Kasumi-1 (cell line): ENCODE measurements around the gene SRF.

Source experiments
- DNase-seq, 2 experiments: peaks; one replicate each; lab custom pipeline; 2025; lab: John Stamatoyannopoulos, UW

The SRF gene

DNA sequence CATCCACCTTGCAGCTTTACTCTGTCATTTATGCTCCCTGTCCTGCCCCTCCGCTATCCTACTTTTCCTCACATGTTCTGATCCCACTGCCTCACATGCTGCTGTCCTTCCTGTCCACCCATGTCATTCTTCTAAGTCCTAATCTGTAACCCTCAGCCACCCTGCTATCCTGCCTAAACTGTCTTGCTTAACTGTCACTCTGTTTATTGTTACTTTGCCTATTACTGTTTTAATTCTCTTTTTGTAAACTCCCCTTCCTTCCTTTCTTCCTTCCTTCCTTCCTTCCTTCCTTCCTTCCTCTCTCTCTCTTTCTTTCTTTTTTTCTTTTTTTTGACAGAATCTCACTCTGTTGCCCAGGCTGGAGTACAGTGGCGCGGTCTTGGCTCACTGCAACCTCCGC lies 12.4 kb downstream of the SRF start:
- DNase-seq = no peak

DNA sequence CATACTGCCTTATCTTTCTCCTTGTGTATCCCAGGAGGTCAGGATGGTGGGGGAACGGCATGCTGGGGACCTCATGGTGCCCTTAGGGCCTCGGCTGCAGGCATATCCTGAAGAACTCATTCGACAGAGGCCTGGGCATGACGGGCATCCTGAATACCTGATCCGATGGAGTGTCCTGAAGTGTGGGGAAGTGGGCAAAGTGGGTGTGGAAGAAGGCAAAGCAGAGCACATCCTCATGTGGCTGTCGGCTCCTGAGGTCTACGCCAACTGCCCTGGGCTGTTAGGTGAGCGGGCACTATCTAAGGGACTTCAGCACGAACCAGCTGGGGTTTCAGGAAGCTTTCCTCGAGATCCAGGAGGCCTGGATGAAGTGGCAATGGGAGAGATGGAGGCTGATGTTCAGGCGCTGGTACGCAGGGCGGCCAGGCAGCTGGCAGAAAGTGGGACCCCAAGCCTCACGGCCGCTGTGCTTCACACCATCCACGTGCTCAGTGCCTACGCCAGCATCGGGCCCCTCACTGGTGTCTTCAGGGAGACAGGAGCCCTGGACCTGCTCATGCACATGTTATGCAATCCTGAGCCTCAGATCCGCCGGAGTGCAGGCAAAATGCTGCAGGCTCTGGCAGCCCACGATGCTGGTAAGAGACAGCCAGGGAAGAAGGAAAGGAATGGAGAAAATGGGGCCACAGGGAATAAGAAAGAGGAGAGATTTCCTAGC lies 13.4 kb downstream of the SRF start:
- DNase-seq = no peak

DNA sequence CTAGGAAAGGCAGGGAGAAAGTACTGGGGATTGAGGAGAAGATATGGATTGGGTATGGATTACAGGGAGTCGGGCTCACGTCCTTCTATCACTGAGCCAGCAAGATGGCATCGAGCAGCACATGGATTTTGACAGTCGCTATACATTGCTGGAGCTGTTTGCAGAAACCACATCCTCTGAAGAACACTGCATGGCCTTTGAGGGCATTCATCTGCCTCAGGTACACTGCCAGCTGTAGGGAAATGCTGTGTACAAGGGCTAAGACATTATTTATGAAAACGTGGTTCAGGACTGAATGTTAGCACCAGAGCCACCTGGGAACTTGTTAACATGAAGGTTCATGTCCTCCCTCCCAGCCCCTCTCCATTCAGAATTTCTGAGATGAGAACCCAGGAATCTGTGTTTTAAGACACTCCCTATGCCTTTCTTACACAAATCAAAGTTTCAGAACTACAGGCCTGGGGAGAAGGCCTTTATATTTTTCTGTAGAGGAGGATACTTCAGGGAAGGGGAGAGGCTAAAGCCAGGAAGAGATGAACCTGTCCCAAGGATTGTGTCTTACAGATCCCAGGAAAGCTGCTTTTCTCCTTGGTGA lies 14.4 kb downstream of the SRF start:
- no peak for DNase-seq

DNA sequence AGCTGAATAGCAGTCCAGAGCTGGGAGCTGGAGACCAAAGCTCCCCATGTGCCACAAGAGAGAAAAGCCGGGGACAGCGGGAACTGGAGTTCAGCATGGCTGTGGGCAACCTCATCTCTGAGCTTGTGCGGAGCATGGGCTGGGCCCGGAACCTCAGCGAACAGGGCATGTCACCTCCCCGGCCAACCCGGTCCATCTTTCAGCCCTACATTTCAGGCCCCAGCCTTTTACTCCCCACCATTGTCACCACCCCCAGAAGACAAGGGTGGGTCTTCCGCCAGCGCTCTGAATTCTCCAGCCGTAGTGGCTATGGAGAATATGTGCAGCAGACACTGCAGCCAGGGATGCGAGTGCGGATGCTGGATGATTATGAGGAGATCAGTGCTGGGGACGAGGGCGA lies 14.9 kb downstream of the SRF start:
- no peak for DNase-seq

DNA sequence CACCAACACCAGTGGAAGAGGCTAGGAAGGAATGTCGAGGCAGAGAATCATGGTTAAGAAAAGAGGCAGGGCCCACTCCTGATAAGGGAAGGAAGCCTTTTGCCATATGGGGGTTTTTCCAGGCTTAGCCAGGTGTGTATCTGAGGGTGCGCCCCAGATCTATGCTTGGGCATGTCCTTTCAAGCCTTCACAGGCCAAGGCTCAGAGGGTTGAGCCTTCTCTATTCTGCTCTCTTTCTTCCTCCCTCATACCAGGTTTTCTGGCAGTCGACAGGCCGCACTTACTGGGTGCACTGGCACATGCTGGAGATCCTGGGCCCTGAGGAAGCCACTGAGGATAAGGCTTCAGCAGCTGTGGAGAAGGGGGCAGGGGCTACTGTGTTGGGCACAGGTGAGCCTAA lies 15.6 kb downstream of the SRF start:
- no peak for DNase-seq

DNA sequence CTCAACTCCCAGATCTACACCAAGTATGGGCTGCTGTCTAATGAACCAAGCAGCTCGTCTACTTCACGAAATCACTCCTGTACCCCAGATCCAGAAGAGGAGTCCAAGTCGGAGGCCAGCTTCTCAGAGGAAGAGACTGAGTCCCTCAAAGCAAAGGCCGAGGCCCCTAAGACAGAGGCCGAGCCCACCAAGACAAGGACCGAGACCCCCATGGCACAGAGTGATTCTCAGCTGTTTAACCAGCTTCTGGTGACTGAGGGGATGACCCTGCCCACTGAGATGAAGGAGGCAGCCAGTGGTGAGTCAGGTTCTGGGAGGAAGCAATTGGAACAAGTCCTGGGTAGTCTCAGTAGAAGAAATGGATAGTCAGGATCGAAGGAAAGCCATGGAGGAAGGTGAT lies 16.8 kb downstream of the SRF start:
- DNase-seq = no peak

DNA sequence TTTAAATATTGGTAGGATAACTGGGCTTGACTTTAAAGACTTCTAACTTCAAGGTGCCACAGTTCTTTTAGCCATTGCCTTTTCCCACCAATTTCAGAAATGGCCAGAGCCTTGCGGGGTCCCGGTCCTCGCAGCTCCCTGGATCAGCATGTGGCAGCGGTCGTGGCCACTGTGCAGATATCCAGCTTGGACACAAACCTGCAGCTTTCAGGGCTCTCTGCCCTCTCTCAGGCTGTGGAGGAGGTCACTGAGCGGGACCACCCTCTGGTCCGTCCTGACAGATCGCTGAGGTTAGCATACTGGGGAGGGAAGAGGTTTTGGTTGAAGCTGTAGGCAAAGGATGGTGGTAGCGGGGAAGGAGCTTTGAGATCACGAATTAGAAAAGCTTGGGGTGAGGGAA lies 17.4 kb downstream of the SRF start:
- no peak for DNase-seq

DNA sequence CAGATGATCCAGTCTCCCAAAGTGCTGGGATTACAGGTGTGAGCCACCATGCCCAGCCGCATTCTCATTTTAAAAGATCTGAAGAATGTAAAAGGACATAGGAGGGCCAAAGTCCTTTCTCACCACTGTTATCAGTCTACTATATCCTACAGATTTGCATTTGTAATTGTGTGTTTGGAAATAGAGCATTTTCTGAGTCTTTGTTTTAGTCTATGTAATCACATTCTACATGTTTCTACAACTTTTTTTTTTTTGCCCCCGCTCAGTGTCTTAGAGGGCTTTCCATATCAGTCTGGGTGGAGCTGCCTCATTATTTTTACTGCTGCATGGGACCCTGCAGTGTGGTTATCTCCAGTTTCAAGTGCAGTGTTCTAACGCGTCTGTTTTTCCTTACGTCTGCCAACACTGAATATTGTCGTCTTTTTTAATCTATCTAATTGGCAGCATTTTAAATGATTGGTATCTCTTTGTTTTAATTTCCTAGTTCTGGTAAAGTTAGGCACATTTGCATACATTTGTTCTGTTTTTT lies 18.8 kb downstream of the SRF start:
- DNase-seq = no peak

DNA sequence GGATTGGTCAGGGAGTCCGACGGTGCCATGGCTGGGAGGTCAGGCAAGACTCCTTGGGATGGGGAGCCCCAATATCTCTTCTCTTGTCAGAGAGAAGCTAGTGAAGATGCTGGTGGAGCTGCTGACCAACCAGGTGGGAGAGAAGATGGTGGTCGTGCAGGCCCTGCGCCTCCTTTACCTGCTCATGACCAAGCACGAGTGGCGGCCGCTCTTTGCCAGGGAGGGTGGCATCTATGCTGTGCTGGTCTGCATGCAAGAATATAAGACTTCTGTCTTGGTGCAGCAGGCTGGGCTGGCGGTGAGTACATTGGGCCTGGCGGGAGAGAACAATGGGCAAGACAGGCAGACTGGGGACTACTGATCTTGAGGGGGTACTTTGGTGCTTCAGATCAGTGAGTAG lies 21.8 kb downstream of the SRF start:
- no peak for DNase-seq

DNA sequence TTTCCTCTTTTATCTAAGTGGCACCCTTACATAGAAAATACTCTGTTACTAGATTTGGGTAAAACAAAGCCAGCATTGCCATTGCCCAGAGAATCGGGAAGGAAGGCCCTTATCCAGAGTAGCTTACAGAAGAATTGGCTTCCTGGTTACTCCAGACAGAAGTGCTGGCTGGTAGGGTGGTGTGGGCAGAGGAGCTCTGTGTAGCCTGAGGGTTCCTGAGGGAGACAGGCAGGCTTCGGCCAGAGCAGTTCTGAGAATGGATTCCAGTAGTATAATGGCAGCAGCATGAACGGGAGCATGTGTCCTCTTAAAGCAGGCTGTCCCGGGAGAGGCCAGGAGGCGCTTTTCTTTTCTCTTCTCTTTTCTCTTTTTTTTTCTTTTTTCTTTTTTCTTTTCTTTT lies 22.9 kb downstream of the SRF start:
- DNase-seq = no peak

DNA sequence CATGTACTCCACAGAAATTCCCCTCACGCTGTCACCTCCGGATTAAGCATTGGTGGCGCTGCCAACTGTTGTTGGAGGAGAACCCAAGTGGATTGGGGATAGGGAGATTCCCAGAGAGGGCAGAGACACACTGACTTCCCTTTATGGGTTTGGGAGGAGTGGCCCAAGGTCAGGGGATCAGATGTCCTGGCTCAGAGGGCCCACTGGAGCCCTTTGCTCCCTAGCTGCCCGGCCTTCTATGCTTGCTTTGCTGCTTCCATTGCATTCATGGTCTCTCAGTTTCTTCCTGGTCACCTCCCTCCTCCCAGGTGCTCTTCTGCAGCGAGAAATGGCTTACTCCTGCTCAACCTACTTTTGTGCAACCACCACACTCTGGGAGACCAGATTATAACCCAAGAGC lies 25.3 kb downstream of the SRF start:
- DNase-seq = no peak

DNA sequence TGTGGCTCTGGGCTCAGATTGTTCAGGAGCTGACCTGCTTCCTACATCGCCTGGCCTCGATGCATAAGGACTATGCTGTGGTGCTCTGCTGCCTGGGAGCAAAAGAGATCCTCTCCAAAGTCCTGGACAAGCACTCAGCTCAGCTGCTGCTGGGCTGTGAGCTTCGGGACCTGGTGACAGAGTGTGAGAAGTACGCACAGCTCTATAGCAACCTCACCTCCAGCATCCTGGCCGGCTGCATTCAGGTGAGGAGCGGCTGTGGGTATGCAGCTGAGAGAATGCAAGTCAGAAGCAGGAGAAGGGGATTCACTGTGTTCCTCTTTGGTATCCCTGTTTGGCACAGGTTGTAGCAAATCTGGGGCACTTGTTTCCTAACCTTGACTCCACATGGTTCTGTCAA lies 28.8 kb downstream of the SRF start:
- DNase-seq = no peak

DNA sequence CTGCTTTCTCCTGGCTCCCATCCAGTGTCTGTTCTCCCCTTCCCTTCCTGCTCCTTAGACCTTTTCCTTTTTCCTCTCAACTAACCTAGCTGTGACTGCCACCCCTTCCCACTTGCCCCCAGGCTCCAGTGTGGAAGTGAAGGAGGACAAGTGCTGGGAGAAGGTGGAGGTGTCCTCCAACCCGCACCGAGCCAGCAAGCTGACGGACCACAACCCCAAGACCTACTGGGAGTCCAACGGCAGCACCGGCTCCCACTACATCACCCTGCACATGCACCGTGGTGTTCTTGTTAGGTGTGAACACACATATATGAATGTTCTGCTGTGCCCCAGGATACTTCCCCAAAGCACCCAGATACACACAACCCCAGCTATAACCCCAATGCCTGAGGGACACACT lies 29.5 kb downstream of the SRF start:
- no peak for DNase-seq

DNA sequence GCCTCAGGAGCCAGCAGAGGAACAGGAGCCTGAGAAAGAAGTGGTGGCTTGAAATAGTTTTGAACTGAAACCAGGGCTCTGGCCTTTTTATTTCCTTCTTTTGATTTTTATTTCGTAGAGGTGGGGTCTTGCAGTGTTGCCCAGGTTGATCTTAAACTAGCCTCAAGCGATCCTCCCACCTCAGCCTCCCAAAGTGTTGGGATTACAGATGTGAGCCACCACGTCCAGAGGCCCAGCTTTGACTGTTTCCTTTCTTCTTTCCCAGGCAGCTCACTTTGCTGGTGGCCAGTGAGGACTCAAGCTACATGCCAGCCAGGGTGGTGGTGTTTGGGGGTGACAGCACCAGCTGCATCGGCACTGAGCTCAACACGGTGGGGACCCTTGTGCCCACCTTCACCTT lies 31.4 kb downstream of the SRF start:
- DNase-seq = no peak

DNA sequence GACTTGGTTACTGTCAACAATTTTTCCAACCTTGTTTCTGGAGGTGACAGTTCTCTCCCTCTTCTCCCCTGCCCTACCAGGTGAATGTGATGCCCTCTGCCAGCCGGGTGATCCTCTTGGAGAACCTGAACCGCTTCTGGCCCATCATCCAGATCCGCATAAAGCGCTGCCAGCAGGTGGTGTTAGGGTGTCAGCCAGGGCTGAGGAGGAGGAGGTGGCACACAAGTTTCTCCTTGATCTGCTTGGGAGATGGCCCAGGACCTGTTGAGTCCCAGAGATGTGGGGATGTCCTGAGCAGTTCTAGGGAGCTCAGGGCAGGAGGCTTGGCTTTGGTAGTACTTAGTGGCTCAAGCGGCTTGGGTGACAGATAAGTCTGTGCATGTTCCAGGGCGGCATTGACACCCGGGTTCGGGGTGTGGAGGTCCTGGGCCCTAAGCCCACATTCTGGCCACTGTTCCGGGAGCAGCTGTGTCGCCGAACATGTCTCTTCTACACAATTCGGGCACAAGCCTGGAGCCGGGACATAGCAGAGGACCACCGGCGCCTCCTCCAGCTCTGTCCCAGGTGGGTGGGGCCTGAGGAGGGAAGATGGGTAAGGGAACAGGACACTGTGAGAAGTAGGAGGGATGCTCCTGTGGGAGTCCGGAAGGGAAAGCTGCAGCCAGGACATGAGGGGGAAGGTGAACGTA lies 32.1 kb downstream of the SRF start:
- DNase-seq = no peak

DNA sequence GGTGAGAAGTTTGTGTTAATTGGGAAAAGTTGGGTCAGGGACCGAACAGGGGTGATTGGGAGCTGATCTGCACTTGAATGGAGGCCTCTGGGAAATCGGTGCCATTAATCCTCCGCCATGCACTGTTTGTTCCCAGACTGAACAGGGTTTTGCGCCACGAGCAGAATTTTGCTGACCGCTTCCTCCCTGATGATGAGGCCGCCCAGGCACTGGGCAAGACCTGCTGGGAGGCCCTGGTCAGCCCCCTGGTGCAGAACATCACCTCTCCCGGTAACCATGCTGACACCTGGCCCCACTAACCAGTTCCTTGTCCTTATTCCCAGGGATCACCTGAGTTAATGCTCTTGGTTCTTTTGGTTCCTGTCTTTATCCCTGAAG lies 32.6 kb downstream of the SRF start:
- DNase-seq = no peak

DNA sequence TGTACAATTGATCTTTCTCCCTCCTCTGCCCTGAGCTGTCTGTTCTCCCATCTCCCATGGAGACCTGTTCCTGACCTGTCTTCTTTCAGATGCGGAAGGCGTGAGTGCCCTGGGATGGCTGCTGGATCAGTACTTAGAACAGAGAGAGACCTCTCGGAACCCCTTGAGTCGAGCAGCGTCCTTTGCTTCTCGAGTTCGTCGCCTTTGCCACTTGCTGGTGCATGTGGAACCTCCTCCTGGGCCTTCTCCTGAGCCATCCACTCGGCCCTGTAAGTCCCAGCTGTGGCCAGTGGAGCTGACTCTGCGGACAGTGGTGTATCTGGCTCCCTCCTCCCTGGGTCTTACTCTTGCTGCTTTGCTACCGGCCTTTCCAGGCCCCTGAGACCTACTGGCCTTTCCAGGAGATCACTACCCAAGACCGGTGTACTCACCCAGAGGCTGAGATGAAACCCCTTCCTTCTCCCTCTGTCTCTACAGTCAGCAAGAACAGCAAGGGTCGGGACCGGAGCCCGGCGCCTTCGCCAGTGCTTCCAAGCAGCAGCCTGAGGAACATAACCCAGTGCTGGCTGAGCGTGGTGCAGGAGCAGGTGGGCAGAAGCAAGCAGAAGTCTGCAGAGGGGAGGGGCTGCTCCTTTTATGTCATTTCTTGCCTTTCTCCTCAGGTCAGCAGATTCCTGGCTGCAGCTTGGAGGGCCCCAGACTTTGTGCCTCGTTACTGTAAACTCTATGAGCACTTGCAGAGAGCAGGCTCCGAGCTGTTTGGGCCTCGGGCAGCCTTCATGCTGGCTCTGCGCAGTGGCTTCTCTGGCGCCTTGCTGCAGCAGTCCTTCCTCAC lies 33.4 kb downstream of the SRF start:
- no peak for DNase-seq

DNA sequence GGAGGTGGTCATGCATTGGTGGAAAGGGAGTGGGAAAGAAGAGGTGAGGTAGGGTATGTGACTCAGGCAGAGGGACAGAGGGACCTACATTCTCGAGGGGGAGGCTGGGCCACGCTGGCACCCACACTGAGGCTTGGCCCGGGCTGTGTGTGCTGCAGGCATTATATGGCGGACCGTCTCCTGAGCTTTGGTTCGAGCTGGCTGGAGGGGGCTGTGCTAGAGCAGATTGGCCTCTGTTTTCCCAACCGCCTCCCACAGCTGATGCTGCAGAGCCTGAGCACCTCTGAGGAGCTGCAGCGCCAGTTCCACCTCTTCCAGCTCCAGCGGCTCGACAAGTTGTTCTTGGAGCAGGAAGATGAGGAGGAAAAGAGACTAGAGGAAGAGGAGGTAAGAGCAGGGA lies 34.8 kb downstream of the SRF start:
- no peak for DNase-seq

DNA sequence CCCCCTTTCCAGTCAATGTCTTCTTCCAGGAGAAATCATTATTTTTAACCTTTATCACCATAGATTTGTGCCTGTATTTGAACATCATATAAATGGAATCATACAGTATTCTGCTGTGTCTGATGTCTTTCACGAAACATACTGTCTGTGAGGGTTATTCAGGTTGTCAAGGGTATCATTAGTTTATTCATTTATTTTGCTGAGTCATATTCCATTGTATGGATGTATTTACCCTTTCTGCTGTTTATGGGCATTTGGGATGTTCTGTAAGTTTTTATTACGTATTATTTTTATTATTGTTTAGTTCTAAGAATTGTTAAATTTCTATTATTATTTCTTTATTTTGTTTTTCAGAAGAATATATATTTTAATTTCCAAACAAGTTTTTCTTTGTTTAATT lies 36.2 kb downstream of the SRF start:
- no peak for DNase-seq

DNA sequence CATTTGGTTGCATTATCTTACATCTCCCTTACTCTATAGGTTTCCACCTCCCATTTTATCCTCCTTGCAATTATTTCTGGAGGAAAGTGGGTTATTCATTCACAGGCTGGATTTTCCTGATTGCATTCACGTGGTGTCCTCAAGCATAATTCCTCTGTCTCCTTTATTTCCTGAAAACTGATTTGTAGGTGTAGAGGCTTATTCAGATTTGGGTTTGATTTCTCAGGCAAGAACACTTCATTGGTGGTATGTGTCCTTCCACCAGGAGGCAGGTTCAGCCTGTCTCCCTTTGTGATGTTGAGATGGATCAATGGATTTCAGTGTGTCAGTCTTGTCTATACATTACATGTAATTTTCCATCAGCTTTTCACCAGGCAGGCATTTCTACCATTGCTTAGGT lies 40.9 kb downstream of the SRF start:
- no peak for DNase-seq

DNA sequence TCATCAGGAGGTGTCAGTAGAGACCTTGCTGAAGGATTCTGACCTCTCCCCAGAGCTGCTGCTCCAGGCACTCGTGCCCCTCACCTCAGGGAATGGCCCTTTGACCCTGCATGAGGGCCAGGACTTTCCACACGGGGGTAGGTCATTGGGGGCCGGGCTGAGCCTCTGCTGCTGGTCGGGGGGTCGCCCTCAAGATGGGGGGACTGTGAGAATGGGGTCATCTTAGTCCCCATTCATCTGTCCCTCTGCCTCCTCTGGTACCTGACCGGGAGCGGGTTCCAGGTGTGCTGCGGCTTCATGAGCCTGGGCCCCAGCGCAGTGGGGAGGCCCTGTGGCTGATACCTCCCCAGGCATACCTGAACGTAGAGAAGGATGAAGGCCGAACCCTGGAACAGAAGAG lies 42.4 kb downstream of the SRF start:
- no peak for DNase-seq

DNA sequence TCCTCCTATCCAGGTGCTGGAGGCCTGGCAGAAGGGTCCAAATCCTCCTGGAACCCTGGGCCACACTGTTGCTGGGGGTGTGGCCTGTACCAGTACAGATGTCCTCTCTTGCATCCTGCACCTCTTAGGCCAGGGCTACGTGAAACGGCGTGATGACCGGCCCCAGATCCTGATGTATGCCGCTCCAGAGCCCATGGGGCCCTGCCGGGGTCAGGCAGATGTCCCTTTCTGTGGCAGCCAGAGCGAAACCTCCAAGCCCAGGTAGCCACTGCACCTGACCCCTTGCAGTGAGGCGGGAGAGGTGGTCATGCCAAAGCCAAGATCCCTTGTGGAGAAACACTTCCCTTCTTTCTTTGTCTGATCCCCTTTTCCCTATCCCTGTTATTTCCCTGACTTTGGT lies 44.0 kb downstream of the SRF start:
- no peak for DNase-seq

DNA sequence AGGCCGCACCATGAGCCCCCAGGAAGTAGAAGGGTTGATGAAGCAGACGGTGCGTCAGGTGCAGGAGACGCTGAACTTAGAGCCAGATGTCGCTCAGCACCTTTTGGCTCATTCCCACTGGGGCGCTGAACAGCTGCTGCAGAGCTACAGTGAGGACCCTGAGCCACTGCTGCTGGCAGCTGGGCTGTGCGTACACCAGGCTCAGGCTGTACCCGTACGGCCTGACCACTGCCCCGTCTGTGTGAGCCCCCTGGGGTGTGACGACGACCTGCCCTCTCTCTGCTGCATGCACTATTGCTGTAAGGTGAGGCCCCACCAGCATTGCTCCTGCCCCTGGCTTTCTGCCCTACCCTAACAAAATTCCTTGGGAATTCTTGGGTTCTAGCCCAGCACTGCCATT lies 45.1 kb downstream of the SRF start:
- DNase-seq = no peak
